ENCODE measurements around the gene RABL2A.
"Not testable (repeated sequence)": the region's sequence is repeated elsewhere in the genome, so short reads cannot be mapped to it uniquely, and the experiment has no call there.

The RABL2A gene

GRCh38 chr2:113679457-113679856, 52.4 kb downstream of the RABL2A start:
- H3K4me3 ChIP-seq (ENCODE audit: low read depth, low read length), result no peak overlapping the region

- H3K4me3 ChIP-seq (ENCODE audit: low read depth, low read length), result no peak overlapping the region
Measured at GRCh38 chr2:113685471-113685870, 58.4 kb downstream of the RABL2A start.

GRCh38 chr2:113686537-113686936, 59.5 kb downstream of the RABL2A start:
- no peak overlapping the region for H3K4me3 ChIP-seq (ENCODE audit: low read depth, low read length)

GRCh38 chr2:113690871-113691270, 63.8 kb downstream of the RABL2A start:
- H3K4me3 ChIP-seq (ENCODE audit: low read depth, low read length), result not testable (repeated sequence)
